ENCODE measurements around the gene ACTN4.
A peak's percentile ranks its signal among the peaks of the same experiment; 100 is the strongest.
"Not testable (repeated sequence)": the region's sequence is repeated elsewhere in the genome, so short reads cannot be mapped to it uniquely, and the experiment has no call there.

ACTN4 gene

DNA sequence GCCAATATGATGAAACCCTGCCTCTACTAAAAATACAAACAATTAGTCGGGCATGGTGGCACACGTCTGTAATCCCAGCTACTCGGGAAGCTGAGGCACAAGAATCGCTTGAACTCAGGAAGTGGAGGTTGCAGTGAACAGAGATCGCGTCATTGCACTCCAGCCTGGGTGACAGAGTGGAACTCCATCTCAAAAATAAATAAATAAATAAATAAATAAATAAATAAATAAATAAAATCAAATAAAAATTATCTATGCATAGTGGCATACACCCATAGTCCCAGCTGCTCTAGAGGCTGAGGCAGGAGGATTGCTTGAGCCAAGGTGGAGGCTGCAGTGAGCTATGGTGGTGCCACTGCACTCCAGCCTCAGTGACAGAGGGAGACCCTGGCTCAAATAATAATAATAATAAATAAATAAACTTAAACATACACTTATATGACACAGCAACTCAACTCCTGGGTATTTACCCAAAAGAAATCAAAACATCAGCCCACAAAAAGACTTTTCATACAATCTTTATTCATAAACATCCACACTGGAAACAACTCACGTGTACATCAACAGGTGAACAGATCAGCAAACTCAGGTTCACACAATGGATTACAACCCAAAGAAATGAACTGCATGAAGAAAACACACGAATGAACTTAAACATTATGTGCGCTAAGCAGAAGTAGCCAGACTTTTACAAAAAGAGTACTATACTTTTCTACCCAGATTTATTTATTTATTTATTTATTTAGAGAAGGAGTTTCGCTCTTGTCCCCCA is 119.0 kb downstream of the ACTN4 start:
- H3K4me3 ChIP-seq: no peak overlapping the region
- no peaks in the 10 kb centered on the region for H3K4me1 ChIP-seq
- in situ Hi-C loops (cut with MboI; ENCODE audit: low sequenced_read_pairs): no loop called here
- no peaks in the 10 kb centered on the region for H3K36me3 ChIP-seq (replicated peaks)
- no peaks in the 10 kb centered on the region for H3K27me3 ChIP-seq (ENCODE audit: low read depth)
- no peaks in the 10 kb centered on the region for H3K9me3 ChIP-seq
- DNase-seq (ENCODE audit: low spot score in 2 of 2): no peak

DNA sequence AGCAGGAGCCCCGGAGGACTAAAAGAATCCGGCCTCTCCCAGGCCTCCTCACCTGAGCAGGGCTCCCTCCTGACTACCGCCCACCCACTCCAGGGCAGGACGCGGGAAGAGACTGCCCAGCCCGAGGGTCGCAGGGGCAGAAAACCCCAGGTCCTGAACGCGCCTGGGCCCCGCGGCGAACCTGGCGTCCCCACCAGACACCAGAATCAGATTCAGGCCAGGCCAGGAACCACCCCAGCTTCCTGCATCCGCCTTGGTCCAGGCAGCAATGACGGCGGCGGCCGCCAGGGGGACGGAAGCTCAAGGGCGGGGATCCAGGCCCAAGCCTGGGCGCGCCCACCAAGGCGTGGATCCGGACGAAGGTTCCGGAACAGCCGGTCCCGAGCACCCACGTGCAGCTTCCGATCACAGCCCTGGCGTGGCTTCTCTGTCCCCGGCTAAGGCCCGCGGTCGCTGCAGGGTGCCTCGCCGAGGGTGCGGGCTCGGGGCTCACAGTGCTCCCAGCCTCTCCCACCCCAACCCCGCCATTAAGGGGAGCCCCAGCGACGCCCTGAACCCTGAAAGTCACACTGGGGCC is 122.3 kb downstream of the ACTN4 start:
- Histone ChIP-seq H3K36me3 (replicated peaks) (no peaks in the 10 kb centered on the region), H3K9me3 (no peaks in the 10 kb centered on the region), H3K4me1 (no peaks in the 10 kb centered on the region), H3K27me3 (ENCODE audit: low read depth) (no peaks in the 10 kb centered on the region), H3K4me3 (no peak overlapping the region)
- in situ Hi-C loops (cut with MboI; ENCODE audit: low sequenced_read_pairs): no loop called here
- peak in 1 of 2 experiments; percentile 43 for DNase-seq (ENCODE audit: low spot score in 2 of 2)

DNA sequence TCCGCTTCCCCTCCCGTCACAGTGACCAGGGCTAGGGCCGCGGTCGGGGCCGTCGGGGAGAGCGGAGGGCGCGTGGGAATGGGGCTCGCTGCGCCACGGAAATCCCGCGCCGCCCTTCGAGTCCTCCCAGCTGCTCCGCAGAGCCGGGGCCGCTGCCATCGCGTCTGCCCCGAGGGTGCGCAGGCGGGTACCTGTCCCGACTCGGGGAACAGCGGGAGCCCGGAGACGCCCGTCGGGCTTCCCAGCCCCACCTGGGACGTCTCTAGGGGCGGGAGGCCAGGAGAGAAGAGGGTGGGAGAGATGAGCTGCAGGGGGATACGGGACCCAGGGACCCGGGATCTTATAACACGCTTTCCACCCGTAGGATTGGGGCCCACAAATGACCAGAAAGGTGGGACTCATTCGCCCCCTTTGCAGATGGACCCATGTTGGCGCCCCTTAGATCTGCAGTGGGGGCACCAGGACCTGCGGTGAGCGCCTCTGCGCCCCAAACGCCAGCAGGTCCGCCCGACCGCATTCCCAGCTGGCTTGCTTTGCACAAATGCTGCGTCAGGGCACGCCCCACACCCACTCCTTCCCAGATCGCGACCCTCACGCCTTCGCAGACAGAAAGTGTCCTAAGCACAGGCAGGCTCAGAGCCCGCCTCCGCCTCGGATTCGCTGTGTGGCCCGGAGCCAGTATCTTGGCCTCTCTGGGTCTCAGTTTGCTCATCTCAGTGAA is 122.9 kb downstream of the ACTN4 start:
- in situ Hi-C loops (cut with MboI; ENCODE audit: low sequenced_read_pairs); H3K36me3 ChIP-seq (replicated peaks); H3K4me3 ChIP-seq; H3K9me3 ChIP-seq; DNase-seq (ENCODE audit: low spot score in 2 of 2); H3K4me1 ChIP-seq; H3K27me3 ChIP-seq (ENCODE audit: low read depth): not testable (repeated sequence)

DNA sequence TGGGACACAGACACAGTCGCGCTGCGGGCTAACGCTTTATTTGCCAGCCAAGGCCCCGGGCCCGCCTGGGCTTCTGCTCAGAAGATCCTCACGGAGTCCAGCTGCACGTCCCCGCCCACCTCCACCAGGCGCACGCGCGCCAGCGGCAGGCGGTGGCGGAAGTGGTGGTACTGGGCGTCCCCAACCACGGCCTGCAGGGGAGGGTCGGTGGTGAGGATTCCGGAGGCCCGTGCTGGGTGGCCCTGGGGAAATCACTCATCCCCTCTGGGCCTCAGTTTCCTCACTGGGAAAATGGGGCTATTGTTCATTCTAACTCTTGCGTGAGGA is 123.5 kb downstream of the ACTN4 start:
- H3K4me1 ChIP-seq; H3K27me3 ChIP-seq (ENCODE audit: low read depth); in situ Hi-C loops (cut with MboI; ENCODE audit: low sequenced_read_pairs); H3K36me3 ChIP-seq (replicated peaks); H3K9me3 ChIP-seq; H3K4me3 ChIP-seq; DNase-seq (ENCODE audit: low spot score in 2 of 2): not testable (repeated sequence)

DNA sequence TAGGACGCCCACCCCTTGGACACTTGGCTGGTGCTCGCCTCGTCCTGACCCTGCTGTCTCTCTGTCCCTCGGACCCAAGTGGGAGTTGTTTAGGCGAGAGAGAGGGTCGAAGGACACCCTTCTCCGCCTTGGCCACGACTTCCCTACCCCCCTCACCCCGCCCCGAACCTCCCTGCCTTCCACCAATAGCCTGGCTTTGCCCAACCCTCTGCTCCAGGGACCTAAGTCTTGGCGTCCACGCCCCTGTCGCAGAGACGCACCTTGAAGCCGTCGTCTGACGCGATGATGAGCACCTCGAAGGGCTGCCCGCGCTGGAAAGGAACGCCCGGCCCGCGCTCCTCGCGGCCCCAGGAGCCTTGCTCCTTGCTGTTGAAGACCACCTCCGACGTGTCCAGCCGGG is 124.1 kb downstream of the ACTN4 start:
- H3K9me3 ChIP-seq; H3K4me1 ChIP-seq; H3K36me3 ChIP-seq (replicated peaks); DNase-seq (ENCODE audit: low spot score in 2 of 2); in situ Hi-C loops (cut with MboI; ENCODE audit: low sequenced_read_pairs); H3K27me3 ChIP-seq (ENCODE audit: low read depth); H3K4me3 ChIP-seq: not testable (repeated sequence)

DNA sequence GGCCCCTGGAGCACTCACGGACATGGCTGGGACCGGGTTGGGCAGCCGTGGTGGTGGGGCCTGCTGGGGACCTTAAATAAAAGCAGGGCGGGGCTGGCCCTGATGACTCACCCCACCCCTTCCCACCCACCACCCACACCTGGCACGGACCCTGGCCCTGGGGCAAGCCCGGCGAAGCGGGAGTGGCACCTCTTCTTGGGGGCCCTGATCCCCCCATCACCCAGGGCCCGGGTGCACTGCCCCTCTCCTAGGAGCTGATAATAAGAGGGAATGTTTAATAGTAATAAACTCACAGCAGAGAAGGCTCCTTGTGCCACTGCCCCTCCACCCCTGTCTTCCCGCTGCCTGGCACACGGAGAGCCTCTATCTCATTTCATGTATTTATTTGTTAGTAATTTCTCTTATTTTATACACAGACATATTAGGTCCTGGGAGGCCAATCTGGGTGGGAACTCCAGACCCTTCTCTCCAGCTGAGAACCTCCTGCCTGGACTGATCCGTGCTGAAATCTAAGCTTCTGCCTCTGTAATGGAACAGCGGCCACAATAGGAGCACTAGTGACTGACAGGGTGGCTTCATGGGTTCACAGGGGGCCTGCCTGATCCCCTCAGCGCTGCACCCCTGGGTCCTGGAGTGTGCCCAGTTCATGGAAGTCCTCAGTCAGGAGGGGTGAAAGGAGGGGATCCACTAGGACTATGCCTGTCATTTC is 126.2 kb downstream of the ACTN4 start, which contains the start of gene LGALS7:
TSS of gene LGALS7 (minus strand) at position 49 of the 709 bp plus-strand sequence. CDS start at position 24, 25 bp downstream.
- in situ Hi-C loops (cut with MboI; ENCODE audit: low sequenced_read_pairs): no loop called here
- Histone ChIP-seq H3K36me3 (replicated peaks) (no peaks in the 10 kb centered on the region), H3K4me1 (no peaks in the 10 kb centered on the region), H3K9me3 (no peaks in the 10 kb centered on the region), H3K27me3 (ENCODE audit: low read depth) (no peaks in the 10 kb centered on the region), H3K4me3 (no peak within 1 kb of the TSS)
- DNase-seq (ENCODE audit: low spot score in 2 of 2): no peak

DNA sequence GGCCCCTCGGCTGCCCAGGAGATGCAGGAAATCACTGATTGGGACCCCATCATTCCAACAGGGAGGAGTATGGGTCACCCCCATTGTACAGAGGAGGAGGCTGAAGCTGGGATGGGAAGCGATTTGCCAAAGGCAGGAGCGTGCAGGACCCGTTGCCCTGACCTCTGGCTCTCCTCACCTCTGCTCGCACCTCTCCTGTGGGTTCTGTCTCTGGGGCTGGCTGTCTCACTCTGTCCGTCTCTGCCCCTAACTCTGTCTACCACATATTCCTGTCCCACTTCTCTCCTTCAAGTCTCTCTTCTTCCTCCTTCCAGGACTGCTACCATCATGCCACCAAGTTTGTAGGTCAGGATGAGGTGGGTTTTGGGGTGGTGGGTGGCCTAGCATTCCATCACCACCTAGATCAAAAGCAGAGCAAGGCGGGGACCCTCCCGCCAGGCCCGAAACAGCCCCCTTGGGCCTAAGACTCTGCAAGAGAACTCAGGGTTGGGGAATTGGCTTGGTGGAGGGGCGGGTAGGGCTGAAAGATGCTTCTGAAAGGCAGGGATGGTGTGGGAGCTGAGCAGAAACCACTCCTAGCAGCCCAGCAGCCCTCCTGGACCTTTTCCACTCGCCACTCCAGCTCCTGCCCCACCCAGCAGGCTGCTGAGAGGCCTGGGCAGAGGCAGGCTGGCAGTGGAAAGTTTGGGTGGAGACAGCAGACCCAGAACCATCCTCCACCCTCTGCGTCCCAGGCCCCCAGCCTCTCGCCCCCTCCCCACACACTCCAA is 126.9 kb downstream of the ACTN4 start:
- no peaks in the 10 kb centered on the region for H3K4me1 ChIP-seq
- no peak for DNase-seq (ENCODE audit: low spot score in 2 of 2)
- in situ Hi-C loops (cut with MboI; ENCODE audit: low sequenced_read_pairs): no loop called here
- H3K27me3 ChIP-seq (ENCODE audit: low read depth): no peaks in the 10 kb centered on the region
- H3K36me3 ChIP-seq (replicated peaks): no peaks in the 10 kb centered on the region
- no peak overlapping the region for H3K4me3 ChIP-seq
- no peaks in the 10 kb centered on the region for H3K9me3 ChIP-seq

DNA sequence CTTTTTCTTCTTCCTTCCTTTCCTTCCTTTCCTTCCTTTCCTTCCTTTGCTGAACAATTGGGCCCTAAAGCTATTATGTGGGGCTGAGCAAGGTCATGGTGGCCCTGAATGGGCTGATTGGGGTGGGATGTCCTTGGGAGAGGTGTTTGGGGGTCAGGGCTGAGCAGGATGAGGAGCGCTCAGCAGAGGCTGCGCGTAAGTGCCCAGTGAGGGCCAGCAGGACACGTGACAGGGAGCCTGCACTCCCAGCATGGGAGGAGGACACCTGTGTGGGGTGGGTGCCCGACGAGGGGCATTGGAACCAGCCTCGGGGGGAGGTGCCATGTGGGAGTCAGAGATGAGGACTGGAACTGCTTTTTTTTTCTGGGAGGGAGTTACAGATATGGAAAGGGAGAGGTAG is 131.3 kb downstream of the ACTN4 start:
- Histone ChIP-seq H3K9me3 (no peaks in the 10 kb centered on the region), H3K36me3 (replicated peaks) (no peaks in the 10 kb centered on the region), H3K4me1 (no peaks in the 10 kb centered on the region), H3K27me3 (ENCODE audit: low read depth) (no peaks in the 10 kb centered on the region; the same call in 1 of the 2 replicates), H3K4me3 (no peak overlapping the region)
- no peak for DNase-seq (ENCODE audit: low spot score in 2 of 2)
- in situ Hi-C loops (cut with MboI; ENCODE audit: low sequenced_read_pairs): no loop called here

DNA sequence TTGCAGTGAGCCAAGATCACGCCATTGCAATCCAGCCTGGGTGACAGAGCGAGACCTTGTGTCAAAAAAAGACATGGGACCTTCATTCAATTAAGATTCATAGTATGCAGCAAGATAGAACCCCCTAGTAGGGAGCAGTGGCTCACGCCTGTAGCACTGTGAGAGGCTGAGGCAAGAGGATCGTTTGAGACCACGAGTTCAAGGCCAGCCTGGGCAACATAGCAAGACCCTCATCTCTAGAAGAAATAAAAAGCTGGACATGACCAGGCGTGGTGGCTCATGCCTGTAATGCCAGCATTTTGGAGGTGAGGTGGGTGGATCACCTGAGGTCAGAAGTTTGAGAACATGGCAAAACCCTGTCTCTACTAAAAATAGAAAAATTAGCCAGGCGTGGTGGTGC is 133.0 kb downstream of the ACTN4 start:
- no peak for DNase-seq (ENCODE audit: low spot score in 2 of 2)
- H3K9me3 ChIP-seq: no peaks in the 10 kb centered on the region
- no peaks in the 10 kb centered on the region for H3K4me1 ChIP-seq
- no peaks in the 10 kb centered on the region; the same call in 1 of the 2 replicates for H3K27me3 ChIP-seq (ENCODE audit: low read depth)
- in situ Hi-C loops (cut with MboI; ENCODE audit: low sequenced_read_pairs): no loop called here
- H3K4me3 ChIP-seq: no peak overlapping the region
- no peaks in the 10 kb centered on the region for H3K36me3 ChIP-seq (replicated peaks)

DNA sequence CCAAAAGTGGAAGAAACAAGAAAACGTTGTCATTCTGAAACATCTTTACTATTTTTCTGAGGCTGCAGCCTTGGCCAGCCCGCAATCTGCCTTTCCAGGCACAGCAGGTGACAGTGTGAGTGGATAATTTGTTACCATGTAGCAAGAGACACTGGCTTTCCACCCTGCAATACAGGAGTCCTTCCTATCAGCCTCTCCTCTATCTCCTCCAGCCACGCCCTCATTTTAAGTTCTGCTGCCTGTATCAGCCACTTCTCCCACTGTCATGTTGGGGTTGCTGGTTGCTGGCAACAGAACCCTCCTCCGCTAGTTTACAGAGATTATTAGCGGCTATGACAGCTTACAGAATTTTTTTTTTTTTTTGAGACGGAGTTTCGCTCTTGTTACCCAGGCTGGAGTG is 133.6 kb downstream of the ACTN4 start:
- Histone ChIP-seq H3K4me1 (no peaks in the 10 kb centered on the region), H3K27me3 (ENCODE audit: low read depth) (no peaks in the 10 kb centered on the region; the same call in 1 of the 2 replicates), H3K36me3 (replicated peaks) (no peaks in the 10 kb centered on the region), H3K9me3 (no peaks in the 10 kb centered on the region), H3K4me3 (no peak overlapping the region)
- DNase-seq (ENCODE audit: low spot score in 2 of 2): no peak
- in situ Hi-C loops (cut with MboI; ENCODE audit: low sequenced_read_pairs): no loop called here

Measured in HAP-1 (cell line).